ENCODE data around the gene SEZ6L2.
"Not testable (repeated sequence)": the region's sequence is repeated elsewhere in the genome, so short reads cannot be mapped to it uniquely, and the experiment has no call there.

The SEZ6L2 gene

GRCh38 chr16:29899516-29900101 is at the start of gene SEZ6L2:
TSS of gene SEZ6L2 (minus strand) at chr16:29899550. CDS start at chr16:29899019, 531 bp downstream.
- peak; percentile 89 for DNase-seq (ENCODE audit: low spot score)

GRCh38 chr16:29947897-29948296 is 48.5 kb upstream of the SEZ6L2 start:
- no peak for DNase-seq (ENCODE audit: low spot score)

GRCh38 chr16:29943846-29944799 is 44.8 kb upstream of the SEZ6L2 start:
- DNase-seq (ENCODE audit: low spot score): peak; percentile 74

- DNase-seq (ENCODE audit: low spot score): no peak
These were observed 41.3 kb upstream of the SEZ6L2 start for GRCh38 chr16:29940656-29941055.

DNA sequence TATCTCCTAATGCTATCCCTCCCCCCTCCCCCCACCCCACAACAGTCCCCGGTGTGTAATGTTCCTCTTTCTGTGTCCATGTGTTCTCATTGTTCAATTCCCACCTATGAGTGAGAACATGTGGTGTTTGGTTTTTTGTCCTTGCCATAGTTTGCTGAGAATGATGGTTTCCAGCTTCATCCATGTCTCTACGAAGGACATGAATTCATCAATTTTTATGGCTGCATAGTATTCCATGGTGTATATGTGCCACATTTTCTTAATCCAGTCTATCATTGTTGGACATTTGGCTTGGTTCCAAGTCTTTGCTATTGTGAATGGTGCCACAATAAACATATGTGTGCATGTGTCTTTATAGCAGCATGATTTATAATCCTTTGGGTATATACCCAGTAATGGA is 32.4 kb upstream of the SEZ6L2 start:
- not testable (repeated sequence) for DNase-seq (ENCODE audit: low spot score)

- DNase-seq (ENCODE audit: low spot score): peak; percentile 38
These were observed 27.9 kb upstream of the SEZ6L2 start for GRCh38 chr16:29927070-29927905.

DNA sequence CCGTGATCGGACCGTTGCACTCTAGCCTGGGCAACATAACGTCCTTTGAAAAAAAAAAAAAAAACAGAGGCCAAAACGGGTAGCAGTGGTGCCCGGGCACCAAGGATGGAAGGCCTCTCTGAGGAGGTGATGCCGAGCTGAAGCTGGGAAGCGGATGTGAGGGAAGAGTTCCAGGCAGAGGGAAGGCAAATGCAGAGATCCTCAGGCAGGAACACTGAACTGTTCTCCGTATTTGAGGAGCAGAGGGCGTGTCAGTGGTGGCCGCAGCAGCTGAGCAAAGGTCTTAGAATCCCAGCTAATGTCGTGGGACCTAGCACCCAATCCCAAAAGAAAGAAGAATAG is 27.3 kb upstream of the SEZ6L2 start:
- DNase-seq (ENCODE audit: low spot score): peak; percentile 28

GRCh38 chr16:29925781-29926710 is 26.7 kb upstream of the SEZ6L2 start, which contains the start of gene KCTD13:
TSS of gene KCTD13 (minus strand) at chr16:29926226. CDS start at chr16:29926033, 193 bp downstream.
- DNase-seq (ENCODE audit: low spot score): peak; percentile 87

- DNase-seq (ENCODE audit: low spot score): no peak
These were observed 25.9 kb upstream of the SEZ6L2 start for GRCh38 chr16:29925105-29925756.

DNA sequence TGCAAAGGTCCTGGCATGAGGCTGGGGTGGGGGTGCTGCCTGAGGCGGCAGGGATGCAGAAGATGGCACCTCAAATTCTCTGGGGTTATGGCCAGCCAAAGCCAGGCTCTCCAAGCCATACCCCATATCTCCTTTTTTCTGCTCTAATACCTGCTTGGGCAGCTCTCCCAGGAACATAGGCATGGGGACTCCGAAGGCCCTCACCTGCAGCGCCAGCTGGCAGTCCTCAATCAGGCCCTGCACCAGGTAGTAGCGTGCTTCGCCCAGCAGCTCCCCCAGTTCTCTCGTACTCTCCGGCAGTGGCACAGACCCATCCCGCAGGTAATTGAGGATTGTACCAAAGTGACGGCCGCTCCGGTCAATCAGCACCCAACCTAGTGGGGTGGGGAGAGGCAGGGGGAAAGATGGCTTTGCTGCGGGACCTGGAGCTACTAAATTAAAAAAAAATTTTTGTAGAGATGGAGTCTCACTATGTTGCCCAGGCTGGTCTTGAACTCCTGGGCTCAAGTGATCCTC is 23.7 kb upstream of the SEZ6L2 start:
- DNase-seq (ENCODE audit: low spot score): no peak

DNA sequence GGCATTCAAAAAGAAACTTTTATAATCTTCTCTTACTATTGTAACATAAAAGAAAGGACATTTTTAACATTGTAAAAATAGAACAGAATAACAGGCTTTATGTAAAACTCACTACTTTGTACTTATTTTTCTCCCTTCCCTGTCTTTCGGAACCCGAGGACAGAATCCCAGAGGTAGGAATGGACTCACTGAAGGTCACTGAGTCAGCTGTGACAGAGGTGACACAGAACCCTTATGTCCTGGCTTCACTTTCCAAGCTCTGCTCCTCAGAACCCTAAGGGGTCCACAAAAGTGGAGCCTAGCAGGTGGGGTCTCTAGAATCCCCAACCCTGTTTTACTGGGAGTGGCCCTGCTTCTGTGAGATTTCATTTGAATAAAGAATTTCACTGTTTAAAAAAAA is 23.0 kb upstream of the SEZ6L2 start:
- DNase-seq (ENCODE audit: low spot score): no peak

GRCh38 chr16:29921034-29921385 is 21.7 kb upstream of the SEZ6L2 start:
- no peak for DNase-seq (ENCODE audit: low spot score)

DNA sequence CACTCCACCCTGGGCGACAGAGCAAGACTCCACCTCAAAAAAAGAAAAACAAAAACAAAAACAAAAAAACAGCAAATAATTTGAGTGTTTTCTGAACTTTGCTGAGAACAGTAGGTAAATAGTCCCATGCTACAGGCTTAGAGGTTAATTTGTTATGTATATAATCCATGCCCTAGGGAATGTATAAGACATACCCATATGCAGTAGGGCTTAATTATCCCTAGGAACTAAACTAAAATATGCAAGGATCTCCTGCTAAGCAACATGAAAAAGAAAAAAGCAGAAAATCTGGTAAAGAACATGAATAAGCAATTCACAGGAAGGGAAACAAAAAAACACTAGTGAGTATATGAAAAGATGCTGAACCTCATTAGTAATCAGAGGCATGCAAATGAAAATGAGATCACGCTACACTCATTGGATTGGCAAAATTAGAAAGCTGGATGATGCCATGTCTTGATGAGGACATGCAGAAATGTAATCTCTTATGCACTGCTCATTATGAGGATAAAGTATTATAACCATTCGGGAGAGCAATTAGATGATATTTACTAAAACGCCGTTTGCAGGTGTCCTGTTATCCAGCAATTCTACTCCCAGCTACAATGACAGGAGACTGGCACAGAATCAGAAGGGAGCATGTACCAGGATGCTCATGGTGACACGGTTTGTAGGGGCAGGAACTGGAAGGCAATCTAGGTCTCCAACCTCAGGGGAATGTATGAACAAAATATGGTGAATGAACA is 21.1 kb upstream of the SEZ6L2 start:
- peak; percentile 60 for DNase-seq (ENCODE audit: low spot score)

DNA sequence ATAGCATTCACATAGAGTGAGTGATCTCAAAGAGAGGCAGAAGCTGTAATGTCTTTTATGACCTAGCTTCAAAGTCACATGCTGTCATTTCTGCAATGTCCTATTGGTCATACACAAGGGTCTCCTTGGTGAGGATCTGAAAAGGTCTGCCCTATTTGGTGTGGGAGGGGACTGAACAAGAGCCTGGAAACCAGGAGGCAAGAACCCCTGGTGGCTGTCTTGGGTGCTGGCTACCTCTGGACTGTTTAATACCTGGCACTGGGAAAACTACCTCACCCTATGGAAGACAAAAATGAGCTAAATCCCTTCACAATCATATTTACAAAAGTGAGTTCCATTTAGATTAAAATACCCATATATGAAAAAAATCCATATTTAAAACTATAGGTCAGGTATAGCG is 17.6 kb upstream of the SEZ6L2 start:
- no peak for DNase-seq (ENCODE audit: low spot score)

- DNase-seq (ENCODE audit: low spot score): no peak
These were observed 16.4 kb upstream of the SEZ6L2 start for GRCh38 chr16:29915590-29916247.

GRCh38 chr16:29913514-29913913 is 14.2 kb upstream of the SEZ6L2 start:
- no peak for DNase-seq (ENCODE audit: low spot score)

DNA sequence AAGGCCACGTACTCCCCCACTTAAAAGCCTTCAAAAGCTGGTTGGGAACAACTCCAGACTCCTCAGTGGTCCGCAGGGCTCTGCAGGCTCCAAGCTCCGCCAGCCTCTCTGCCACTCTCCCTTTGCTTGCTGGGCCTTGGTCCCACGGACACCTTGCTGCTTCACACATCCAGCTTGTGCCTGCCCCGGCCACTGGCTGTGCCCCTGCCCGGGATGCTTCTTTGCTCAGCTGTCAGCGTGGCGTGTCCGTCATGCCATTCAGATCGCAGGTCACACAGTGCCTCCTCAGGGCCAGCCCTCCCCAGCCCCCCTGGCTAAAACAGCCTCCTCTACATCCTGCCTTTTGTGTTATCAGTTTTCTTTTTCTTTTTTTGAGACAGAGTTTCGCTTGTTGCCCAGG is 12.7 kb upstream of the SEZ6L2 start:
- no peak for DNase-seq (ENCODE audit: low spot score)

DNA sequence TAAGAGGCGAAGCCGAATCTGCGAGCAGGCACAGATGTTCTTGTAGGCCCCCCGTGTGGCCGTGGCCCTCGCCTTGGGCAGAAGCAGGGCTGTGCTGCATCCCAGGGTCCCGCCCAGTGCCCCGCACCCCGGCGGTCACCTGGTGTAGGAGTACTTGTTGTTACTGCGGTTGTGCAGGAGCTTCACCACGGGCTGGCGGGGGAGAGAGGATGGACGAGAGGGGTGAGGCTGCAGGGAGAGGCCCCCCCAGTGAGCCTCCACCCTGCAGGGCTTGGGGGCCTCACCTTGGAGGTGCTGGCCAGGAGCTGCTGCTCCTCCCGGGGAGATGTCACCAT is 12.3 kb upstream of the SEZ6L2 start:
- no peak for DNase-seq (ENCODE audit: low spot score)

Measured in putamen (tissue), 1 donor.